Measurements from ENCODE around the gene DHX15.

GRCh38 chr4:24565054-24565453, 19.3 kb downstream of the DHX15 start:
- TF ChIP-seq CTCF (IDR thresholded peaks at IDR 0.05) (no peak), POLR2A (IDR thresholded peaks at IDR 0.05) (no peak)
